K562 (cell line): ENCODE results near the gene TFF1. TPM values are rescaled to one million over a fixed set of nuclear protein-coding genes. Genes with fewer than 3 reads are reported as not detected.

Experiments used
- BRCA1 ChIP-seq, 2 experiments: fragments of 450-650 bp in 1 of 2; sonication (generic) in 1 of 2; formaldehyde crosslinking in 1 of 2; IDR thresholded peaks; 2 replicates each; pipeline versions ENCODE4 v1.5.0 to v1.6.1; 2017 to 2020; ENCODE audit warnings: mild to moderate bottlenecking in 1 of 2, missing genetic modification reagents in 1 of 2
- HBP1 ChIP-seq: fragments of 450-650 bp; formaldehyde crosslinking; IDR thresholded peaks from 2 replicates; pipeline ENCODE4 v1.4.0; 2022; ENCODE audit warnings: missing genetic modification characterization
- HDGF ChIP-seq: fragments of 450-650 bp; IDR thresholded peaks from 2 replicates; pipeline ENCODE4 v1.6.1; 2016
- HLTF ChIP-seq: fragments of 450-650 bp; IDR thresholded peaks from 2 replicates; pipeline ENCODE4 v1.6.1; 2016
- LARP7 ChIP-seq: fragments of 450-650 bp; IDR thresholded peaks from 2 replicates; pipeline ENCODE4 v1.6.1; 2016
- MCM3 ChIP-seq: fragments of 450-650 bp; IDR thresholded peaks from 2 replicates; pipeline ENCODE4 v1.6.1; 2016
- NONO ChIP-seq, 2 experiments: fragments of 200-400 bp in 1 of 2; fragments of 450-650 bp in 1 of 2; formaldehyde crosslinking in 1 of 2; IDR thresholded peaks; 2 replicates each; pipeline ENCODE4 v1.6.1; 2017; ENCODE audit warnings: low read depth in 2 of 2, mild to moderate bottlenecking in 2 of 2, moderate library complexity in 2 of 2, low read length in 1 of 2
- PHB2 ChIP-seq: fragments of 450-650 bp; IDR thresholded peaks from 2 replicates; pipeline ENCODE4 v1.6.1; 2017; ENCODE audit warnings: low read depth
- RAD21 ChIP-seq, 2 experiments: fragments of 250-450 bp in 1 of 2; fragments of 450-650 bp in 1 of 2; sonication (Bioruptor Pico) in 1 of 2; formaldehyde crosslinking in 1 of 2; IDR thresholded peaks in 1 of 2; conservative IDR thresholded peaks in 1 of 2; 2 replicates each; pipeline versions ENCODE4 v1.4.0 to v1.8.0; 2020 to 2022; ENCODE audit warnings: mild to moderate bottlenecking in 2 of 2, moderate library complexity in 1 of 2
- SMARCA5 ChIP-seq: fragments of 450-650 bp; IDR thresholded peaks from 2 replicates; pipeline ENCODE4 v1.6.1; 2016
- SRSF3 ChIP-seq: fragments of 200-400 bp; formaldehyde crosslinking; IDR thresholded peaks from 2 replicates; pipeline ENCODE4 v1.6.1; 2016; ENCODE audit warnings: mild to moderate bottlenecking, low read length, moderate library complexity; ENCODE audit not compliant: insufficient read depth
- TSC22D4 ChIP-seq: fragments of 450-650 bp; IDR thresholded peaks from 2 replicates; pipeline ENCODE4 v1.6.1; 2016; ENCODE audit warnings: missing genetic modification characterization, missing biosample characterization, control low read depth
- ZC3H8 ChIP-seq: fragments of 450-650 bp; IDR thresholded peaks from 2 replicates; pipeline ENCODE4 v1.6.1; 2017
- ZNF316 ChIP-seq: fragments of 450-650 bp; IDR thresholded peaks from 2 replicates; pipeline ENCODE4 v1.6.1; 2016
- ZNF408 ChIP-seq: fragments of 250-450 bp; sonication (Bioruptor Pico); IDR thresholded peaks from 2 replicates; pipeline ENCODE4 v1.4.0; 2020; ENCODE audit warnings: low read depth, mild to moderate bottlenecking, moderate library complexity
- polyA plus RNA-seq, 8 experiments: library from polyadenylated mRNA; depleted of rRNA in 4 of 8; stranded (reverse) in 5 of 8; unstranded in 3 of 8; fragments of >200 nt; fragmentation: Nextera tagmentation in 2 of 8; fragmentation: Illumina TruSeq in 1 of 8; extraction: Ambion mirVana in 2 of 8; extraction: Trizol in 1 of 8; gene quantifications; 2 replicates each; pipeline versions ENCODE4 v1.2.1 to v1.2.3, GENCODE V29; 2011 to 2014; ENCODE audit warnings: inconsistent platforms in 1 of 8, missing spikeins in 1 of 8
- total RNA-seq, 7 experiments: library from RNA; depleted of rRNA in 6 of 7; stranded (reverse); fragments of >200 nt in 6 of 7; fragmentation: Illumina TruSeq in 2 of 7; extraction: Trizol in 2 of 7; gene quantifications; 2 replicates each; pipeline versions ENCODE4 v1.2.1 to v1.2.3, GENCODE V29; 2011 to 2021; ENCODE audit warnings: low replicate concordance in 1 of 7
- TF ChIP-seq, protein P1 (sequence below), 2 experiments: fragments of 450-650 bp; formaldehyde crosslinking in 1 of 2; IDR thresholded peaks; 2 replicates each; pipeline versions ENCODE4 v1.4.0 to v1.6.1; 2014 to 2020; ENCODE audit warnings: mild to moderate bottlenecking in 2 of 2, borderline replicate concordance in 1 of 2, low read depth in 1 of 2
- TF ChIP-seq, protein P2 (sequence below): fragments of 450-650 bp; IDR thresholded peaks from 2 replicates; pipeline ENCODE4 v1.6.1; 2016; ENCODE audit warnings: borderline replicate concordance

The TFF1 gene
- total and polyA plus RNA-seq, 9 of the 15 experiments (the other 6 are each of a cell fraction or from before 2014, with no cell fraction given), result 0.31 TPM; not detected in 8

- TF ChIP-seq, protein P1, sequence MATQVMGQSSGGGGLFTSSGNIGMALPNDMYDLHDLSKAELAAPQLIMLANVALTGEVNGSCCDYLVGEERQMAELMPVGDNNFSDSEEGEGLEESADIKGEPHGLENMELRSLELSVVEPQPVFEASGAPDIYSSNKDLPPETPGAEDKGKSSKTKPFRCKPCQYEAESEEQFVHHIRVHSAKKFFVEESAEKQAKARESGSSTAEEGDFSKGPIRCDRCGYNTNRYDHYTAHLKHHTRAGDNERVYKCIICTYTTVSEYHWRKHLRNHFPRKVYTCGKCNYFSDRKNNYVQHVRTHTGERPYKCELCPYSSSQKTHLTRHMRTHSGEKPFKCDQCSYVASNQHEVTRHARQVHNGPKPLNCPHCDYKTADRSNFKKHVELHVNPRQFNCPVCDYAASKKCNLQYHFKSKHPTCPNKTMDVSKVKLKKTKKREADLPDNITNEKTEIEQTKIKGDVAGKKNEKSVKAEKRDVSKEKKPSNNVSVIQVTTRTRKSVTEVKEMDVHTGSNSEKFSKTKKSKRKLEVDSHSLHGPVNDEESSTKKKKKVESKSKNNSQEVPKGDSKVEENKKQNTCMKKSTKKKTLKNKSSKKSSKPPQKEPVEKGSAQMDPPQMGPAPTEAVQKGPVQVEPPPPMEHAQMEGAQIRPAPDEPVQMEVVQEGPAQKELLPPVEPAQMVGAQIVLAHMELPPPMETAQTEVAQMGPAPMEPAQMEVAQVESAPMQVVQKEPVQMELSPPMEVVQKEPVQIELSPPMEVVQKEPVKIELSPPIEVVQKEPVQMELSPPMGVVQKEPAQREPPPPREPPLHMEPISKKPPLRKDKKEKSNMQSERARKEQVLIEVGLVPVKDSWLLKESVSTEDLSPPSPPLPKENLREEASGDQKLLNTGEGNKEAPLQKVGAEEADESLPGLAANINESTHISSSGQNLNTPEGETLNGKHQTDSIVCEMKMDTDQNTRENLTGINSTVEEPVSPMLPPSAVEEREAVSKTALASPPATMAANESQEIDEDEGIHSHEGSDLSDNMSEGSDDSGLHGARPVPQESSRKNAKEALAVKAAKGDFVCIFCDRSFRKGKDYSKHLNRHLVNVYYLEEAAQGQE (IDR thresholded peaks at IDR 0.05; ENCODE audit: borderline replicate concordance), result peak; percentile 29; the same call in 1 of the 2 replicates
- TF ChIP-seq, protein P1 (CRISPR knock-in tag; IDR thresholded peaks at IDR 0.05; ENCODE audit: low read depth), result no peak
- TF ChIP-seq HLTF (0 out of 2 replicates have a peak, but pooled peaks have one; percentile 45), HBP1 (CRISPR knock-in tag) (0 out of 2 replicates have a peak, but pooled peaks have one; percentile 41), LARP7 (peak; percentile 34; the same call in 1 of the 2 replicates), ZNF316 (peak; percentile 2; the same call in 1 of the 2 replicates), SMARCA5 (peak; percentile 59; the same call in 1 of the 2 replicates), MCM3 (0 out of 2 replicates have a peak, but pooled peaks have one; percentile 30), ZC3H8 (0 out of 2 replicates have a peak, but pooled peaks have one; percentile 71), SRSF3 (no peak), HDGF (peak; percentile 82), BRCA1 (IDR thresholded peaks at IDR 0.05) (no peak), BRCA1 (CRISPR knock-in tag; IDR thresholded peaks at IDR 0.05) (no peak), PHB2 (0 out of 2 replicates have a peak, but pooled peaks have one; percentile 42), NONO (IDR thresholded peaks at IDR 0.05; ENCODE audit: low read depth in 2 of 2, low read length in 1 of 2) (no peak), TSC22D4 (tag) (0 out of 2 replicates have a peak, but pooled peaks have one; percentile 34), ZNF408 (no peak), RAD21 (CRISPR knock-in tag; conservative IDR thresholded peaks at IDR 0.05 in 1 of 2, IDR thresholded peaks at IDR 0.05 in 1 of 2) (peak in 1 of 2 experiments; percentile 36; a peak in 2 of 4 replicates)
- TF ChIP-seq, protein P2, sequence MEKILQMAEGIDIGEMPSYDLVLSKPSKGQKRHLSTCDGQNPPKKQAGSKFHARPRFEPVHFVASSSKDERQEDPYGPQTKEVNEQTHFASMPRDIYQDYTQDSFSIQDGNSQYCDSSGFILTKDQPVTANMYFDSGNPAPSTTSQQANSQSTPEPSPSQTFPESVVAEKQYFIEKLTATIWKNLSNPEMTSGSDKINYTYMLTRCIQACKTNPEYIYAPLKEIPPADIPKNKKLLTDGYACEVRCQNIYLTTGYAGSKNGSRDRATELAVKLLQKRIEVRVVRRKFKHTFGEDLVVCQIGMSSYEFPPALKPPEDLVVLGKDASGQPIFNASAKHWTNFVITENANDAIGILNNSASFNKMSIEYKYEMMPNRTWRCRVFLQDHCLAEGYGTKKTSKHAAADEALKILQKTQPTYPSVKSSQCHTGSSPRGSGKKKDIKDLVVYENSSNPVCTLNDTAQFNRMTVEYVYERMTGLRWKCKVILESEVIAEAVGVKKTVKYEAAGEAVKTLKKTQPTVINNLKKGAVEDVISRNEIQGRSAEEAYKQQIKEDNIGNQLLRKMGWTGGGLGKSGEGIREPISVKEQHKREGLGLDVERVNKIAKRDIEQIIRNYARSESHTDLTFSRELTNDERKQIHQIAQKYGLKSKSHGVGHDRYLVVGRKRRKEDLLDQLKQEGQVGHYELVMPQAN, result peak; percentile 67
These were observed 45.0 kb upstream of the TFF1 start (continued) for GRCh38 chr21:42411197-42411869.
